ENCODE data around the gene DOK3.

Gene DOK3

DNA sequence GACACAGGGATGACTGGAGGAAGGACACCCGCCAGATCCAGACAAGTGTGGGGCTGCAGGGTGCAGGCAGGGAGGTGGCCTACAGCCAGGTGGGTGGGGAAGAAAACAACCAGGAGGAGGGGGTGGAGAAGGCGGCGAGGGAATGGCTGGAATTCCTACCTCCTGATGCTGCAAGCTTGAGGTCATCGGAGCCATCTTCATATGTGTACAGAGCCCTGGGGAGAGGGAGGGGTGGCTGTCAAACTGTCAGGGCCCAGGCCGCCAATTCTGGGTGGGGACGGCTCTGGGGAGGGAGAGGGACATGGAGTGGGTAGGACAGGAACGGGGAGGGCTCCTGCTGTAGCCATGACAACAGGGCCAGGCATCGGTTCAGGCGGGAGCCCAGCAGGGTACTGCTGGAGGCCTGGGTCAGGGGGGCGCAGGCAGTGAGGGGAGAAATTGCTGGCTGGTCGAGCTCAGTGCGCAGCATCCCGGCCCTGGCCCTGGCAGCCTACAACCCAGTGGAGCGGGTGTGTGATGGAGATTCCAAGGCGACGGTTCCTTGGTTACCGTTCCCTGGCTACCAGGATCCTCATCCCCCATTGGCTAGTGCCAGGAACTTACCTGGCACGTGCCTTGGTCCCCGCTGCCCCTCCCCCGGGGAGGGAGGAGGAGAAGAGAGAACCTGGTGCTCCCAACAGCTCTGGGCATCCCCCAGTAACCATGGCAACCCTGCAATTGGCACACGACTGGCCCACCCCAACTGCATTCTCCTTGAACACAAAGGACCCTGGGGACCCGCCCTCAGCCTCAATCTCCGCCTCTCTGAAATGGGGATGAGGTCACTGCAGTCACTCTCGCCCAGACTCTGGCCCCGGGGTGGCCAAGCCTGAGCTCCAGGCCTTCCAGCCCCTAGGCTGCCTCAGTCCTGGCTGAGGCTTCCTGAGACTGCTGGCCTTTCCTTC lies 40.7 kb downstream of the DOK3 start:
- no peak for DNase-seq (ENCODE audit: low read depth, low spot score)

GRCh38 chr5:177468329-177468684 lies 41.3 kb downstream of the DOK3 start:
- no peak for DNase-seq (ENCODE audit: low read depth, low spot score)

- no peak for DNase-seq (ENCODE audit: low read depth, low spot score)
These were observed 42.2 kb downstream of the DOK3 start for GRCh38 chr5:177467436-177467835.

- DNase-seq (ENCODE audit: low read depth, low spot score): no peak
These were observed 42.8 kb downstream of the DOK3 start for GRCh38 chr5:177466861-177467260.

DNA sequence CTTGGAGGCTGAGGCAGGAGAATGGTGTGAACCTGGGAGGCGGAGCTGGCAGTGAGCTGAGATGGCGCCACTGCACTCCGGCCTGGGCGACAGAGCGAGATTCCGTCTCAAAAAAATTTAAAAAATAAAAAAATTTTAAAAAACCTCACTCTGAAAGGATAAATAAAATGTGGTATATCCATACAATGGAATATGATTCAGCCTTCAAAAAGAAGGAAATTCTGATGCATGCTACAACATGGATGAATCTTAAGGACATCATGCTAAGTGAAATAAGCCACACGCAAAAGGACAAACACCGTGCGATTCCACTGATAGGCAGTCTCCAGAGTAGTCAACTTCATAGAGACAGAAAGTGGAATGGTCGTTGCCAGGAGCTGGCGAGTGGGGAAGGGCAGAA lies 44.6 kb downstream of the DOK3 start:
- DNase-seq (ENCODE audit: low read depth, low spot score): no peak

- DNase-seq (ENCODE audit: low read depth, low spot score): no peak
These were observed 47.5 kb downstream of the DOK3 start for GRCh38 chr5:177462021-177462670.

GRCh38 chr5:177459819-177460628 lies 49.6 kb downstream of the DOK3 start:
- no peak for DNase-seq (ENCODE audit: low read depth, low spot score)

DNA sequence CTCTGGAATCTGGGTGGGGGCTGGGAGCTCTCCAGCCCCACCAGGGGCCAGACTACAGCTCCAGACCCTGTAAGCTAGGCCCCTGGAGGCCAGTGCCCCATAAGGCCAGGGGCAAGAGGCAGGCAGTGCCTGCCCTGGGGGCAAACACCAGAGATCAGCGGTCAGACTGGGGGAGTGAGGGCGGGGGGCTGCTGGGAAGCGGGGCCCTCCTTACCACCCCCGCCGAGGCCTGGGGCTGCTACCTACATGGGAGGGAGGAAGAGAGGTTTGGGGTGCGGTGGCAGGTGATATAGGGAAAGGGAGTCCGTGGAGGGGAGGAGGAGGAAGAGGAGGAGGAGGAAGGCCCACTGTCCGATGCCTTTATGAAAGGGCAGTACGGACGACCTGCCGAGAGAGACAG lies 50.3 kb downstream of the DOK3 start:
- no peak for DNase-seq (ENCODE audit: low read depth, low spot score)

GRCh38 chr5:177458912-177459350 lies 50.7 kb downstream of the DOK3 start:
- no peak for DNase-seq (ENCODE audit: low read depth, low spot score)

DNA sequence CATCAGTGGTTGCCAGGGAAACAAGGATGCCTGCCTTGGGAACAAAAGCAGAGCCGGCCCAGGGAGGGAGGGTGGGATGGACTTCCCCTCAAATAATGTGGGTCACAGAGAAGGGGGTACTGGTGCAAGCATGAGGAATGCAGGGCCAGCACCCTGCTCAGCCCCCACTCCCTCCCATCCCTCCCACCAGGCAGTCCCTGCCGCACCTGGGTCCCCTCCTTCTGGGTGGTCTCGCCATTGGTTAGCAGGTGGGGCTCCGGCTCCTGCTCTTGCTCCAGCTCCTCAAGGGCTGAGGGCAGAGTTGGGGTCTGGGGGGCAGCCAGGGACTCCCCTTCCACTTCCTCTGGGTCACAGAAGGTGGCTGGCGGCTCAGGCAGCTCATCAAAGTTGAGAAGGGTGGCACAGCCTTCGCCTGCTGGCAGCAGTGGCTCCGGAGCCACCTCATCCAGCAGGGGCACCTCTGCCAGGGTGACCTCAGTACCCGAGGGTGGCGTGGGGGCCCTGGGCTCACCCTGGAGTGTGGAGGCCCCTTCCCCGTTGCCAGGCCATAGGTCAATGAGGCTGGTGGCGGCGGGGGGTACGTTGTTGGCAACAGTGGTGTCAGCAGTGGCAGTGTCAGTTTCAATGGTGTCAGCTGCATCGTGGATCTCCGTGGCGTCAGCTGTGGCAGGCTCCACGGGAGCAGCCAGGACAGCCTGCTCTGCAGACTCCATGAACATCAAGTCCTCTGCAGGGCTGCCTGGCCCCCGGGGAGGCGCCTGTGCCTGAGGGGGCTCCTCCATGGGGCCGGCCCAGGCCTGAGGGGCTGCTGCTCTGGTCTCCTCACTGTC lies 51.6 kb downstream of the DOK3 start:
- no peak for DNase-seq (ENCODE audit: low read depth, low spot score)

DNA sequence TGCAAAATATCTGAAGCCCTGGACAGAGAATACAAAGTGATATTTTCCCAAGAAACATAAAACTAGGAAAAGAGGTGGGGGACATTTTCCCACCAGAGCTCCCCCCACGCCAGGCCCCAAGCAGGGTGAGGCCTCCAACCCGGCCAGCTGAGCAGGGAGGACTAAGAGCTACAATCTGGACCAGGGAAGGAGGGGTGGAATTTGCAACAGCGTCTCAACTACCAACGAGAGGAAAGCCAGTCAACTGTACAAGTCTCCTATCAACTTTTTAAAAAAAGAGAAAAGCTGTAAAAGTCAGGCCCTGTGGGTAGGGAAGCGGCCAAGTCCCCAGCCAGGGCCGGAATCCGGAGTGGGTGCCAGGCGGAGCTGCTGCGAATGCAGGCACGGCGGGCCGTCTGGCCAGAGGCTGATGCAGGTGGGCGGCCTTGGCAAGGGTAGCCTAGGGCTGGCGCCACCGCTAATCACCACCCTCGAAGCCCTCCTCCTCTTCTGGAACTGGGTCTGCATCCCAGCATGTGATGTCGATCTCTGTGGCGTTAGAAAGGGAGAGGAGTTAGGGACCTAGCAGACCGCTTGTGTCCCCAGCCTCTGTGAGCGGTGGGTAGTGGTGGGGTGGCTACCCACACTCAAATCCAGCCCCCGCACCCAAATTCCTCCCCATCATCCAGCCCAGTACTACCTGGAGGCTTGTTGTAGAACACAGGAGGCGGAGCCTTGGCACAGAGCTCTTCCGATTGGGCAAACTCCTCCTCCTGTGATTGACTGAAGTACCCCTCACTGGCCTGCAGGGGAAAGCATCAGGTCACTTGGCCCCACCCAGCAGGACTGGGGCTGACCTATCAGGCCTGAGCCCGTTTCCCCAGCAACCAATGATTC lies 52.4 kb downstream of the DOK3 start:
- DNase-seq (ENCODE audit: low read depth, low spot score): no peak

DNA sequence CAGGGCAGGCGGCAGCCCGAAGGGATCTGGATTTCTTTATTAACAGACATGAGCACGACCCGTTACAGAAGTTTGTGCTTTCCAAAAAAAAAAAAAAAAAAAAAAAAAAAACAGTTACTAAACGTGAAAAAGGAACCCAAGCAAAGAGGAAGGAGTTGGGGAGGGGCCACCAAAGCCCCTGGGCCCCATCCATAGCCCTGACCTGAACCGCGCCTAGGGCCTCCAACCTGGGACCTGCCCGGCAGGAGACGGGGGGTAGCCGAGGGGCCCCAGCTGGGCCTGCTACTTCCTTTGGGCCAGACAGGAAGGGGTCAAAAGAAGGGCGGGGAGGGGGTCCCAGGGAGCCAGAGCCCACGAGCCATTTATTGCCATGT lies 53.0 kb downstream of the DOK3 start:
- no peak for DNase-seq (ENCODE audit: low read depth, low spot score)

DNA sequence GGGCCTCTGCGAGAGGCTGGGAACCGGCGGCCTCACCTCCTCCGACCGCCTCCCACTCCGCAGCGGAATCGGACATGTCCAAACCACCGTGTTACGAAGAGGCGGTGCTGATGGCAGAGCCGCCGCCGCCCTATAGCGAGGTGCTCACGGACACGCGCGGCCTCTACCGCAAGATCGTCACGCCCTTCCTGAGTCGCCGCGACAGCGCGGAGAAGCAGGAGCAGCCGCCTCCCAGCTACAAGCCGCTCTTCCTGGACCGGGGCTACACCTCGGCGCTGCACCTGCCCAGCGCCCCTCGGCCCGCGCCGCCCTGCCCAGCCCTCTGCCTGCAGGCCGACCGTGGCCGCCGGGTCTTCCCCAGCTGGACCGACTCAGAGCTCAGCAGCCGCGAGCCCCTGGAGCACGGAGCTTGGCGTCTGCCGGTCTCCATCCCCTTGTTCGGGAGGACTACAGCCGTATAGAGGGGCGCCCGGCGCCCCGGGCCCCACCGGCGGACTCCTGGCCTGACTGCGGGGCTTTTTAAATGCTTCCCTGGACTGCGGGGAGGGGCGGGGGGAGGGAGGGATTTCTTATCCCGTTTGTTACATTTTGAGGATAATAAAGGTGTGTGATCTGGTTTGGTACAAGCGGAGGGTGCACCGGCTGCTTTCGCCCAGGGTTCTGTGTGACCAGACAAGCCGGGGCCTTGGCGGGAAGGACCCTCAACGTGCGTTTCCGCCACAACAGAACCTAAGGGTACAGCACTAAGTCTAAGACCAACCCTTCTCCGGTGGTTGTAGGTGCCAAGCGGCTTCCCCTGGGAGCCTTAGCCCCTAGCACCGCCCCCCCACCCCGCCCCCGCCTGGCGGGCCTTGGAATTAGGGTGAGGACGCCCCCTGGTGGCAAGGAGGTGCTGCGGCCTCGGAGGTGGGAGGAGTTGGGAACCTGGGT lies 53.7 kb downstream of the DOK3 start:
- peak; percentile 93 for DNase-seq (ENCODE audit: low read depth, low spot score)

DNA sequence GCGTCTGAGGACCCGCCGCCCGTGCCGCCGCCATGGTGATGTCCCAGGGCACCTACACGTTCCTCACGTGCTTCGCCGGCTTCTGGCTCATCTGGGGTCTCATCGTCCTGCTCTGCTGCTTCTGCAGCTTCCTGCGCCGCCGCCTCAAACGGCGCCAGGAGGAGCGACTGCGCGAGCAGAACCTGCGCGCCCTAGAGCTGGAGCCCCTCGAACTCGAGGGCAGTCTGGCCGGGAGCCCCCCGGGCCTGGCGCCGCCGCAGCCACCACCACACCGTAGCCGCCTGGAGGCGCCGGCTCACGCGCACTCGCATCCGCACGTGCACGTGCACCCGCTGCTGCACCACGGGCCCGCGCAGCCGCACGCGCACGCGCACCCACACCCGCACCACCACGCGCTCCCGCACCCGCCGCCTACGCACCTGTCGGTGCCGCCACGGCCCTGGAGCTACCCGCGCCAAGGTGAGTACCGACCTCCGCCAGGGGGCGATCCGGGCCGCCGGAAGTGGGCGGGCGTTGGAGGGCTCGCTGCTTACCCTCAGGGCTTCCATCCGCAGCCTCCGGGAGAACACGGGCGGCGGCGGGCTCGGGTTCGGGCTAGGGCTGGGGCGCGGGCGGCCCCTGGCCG lies 54.5 kb downstream of the DOK3 start:
- peak; percentile 84 for DNase-seq (ENCODE audit: low read depth, low spot score)

GRCh38 chr5:177454397-177455035 lies 55.1 kb downstream of the DOK3 start:
- DNase-seq (ENCODE audit: low read depth, low spot score): peak; percentile 88

DNA sequence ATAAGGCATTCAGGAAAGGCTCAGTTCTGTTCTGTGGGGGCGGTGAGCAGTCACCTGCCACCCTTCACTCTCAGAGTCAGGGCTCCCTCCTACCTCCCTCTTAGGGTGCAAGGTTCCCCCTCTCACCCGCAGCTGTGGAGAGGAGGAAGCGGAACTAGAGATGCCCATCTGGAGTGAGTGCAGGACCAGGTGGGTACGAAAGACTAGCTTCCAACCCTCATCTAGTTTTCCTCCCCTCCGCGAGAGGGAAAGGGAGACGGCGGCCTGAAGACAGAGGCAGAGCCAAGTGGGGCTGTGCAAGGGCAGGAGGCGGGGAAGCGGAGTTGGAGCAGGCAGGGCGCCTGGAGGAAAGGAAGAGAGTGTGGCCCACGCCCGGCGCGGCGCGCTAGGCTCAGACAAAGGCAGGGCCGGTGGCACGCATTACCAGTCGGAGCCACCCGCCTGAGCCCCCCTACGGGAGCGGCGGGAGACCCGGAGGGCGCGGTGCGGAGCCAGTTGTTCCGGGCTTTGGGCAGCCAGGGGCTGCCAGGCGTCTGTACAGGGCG lies 55.7 kb downstream of the DOK3 start:
- no peak for DNase-seq (ENCODE audit: low read depth, low spot score)

DNA sequence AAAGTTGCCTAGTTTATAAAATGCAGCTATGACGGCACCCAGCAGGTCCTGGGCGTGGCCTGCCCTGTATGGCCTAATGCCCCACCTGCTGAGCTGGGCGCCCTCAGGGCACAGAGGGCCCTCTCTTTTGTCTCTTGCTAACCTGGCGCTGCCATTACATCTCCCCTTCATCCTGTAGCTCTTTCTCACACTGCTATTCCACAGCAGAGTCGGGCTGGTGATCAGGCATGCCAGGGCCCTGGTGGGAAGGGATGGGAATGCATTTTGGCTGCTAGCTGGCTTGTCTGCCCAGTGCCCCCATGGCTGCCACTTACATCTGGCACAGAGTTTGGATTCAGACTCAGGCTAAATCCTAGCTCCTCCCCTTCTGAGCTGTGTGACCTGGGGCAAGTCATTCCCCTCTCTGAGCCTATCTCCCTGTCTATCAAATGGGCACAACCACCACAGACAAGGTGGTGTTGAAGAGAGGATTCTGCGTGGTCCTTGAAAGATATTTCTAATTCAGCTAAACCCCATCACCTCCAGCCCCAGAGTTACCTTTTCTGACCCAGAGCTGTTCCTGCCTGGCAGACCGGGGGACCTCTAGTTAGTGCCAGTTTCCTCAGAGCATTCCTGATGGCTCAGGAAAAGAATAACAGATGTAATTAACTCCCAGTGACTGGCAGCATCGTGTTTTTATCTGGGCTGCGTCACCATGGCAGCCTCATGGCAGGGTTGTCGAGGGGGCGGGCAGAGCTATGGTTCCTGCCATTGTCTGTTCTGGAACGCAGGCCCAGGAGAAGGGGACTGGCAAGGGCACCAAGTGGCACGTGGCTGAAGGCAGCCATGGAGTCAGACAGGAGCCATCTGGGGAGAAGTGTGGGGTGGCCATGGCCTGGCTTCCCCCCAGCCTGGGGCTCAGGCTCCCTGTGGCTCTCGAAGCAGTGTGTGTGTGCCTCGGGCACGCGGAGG lies 56.7 kb downstream of the DOK3 start:
- DNase-seq (ENCODE audit: low read depth, low spot score): no peak
